Measurements from ENCODE around the gene PARS2. TPM values are rescaled to one million over a fixed set of nuclear protein-coding genes. Genes with fewer than 3 reads are reported as not detected.

PARS2 gene
- total RNA-seq, 1 donor from 2014 or later = 11.5 TPM

- no peaks in the 10 kb centered on the region for H3K36me3 ChIP-seq (ENCODE audit: control insufficient read depth, insufficient read depth, low read length)
- H3K27me3 ChIP-seq (ENCODE audit: control insufficient read depth, insufficient read depth, low read length) = peaks cover 12% of the 10 kb centered on the region
- TF ChIP-seq CTCF (IDR thresholded peaks at IDR 0.05; ENCODE audit: insufficient read depth, low read length, poor library complexity, severe bottlenecking) = no peak
- no peak for DNase-seq (ENCODE audit: low read depth)
- H3K4me3 ChIP-seq (ENCODE audit: low read depth, low read length) = no peak overlapping the region
These were observed 31.6 kb upstream of the PARS2 start for GRCh38 chr1:54795841-54796468.

GRCh38 chr1:54795356-54795665 lies 31.0 kb upstream of the PARS2 start:
- TF ChIP-seq CTCF (IDR thresholded peaks at IDR 0.05; ENCODE audit: insufficient read depth, low read length, poor library complexity, severe bottlenecking) = no peak
- Histone ChIP-seq H3K36me3 (ENCODE audit: control insufficient read depth, insufficient read depth, low read length) (no peaks in the 10 kb centered on the region), H3K4me3 (ENCODE audit: low read depth, low read length) (no peak overlapping the region), H3K27me3 (ENCODE audit: control insufficient read depth, insufficient read depth, low read length) (peaks cover 5% of the 10 kb centered on the region)
- DNase-seq (ENCODE audit: low read depth) = no peak

- Histone ChIP-seq H3K36me3 (ENCODE audit: control insufficient read depth, insufficient read depth, low read length) (no peaks in the 10 kb centered on the region), H3K4me3 (ENCODE audit: low read depth, low read length) (no peak overlapping the region), H3K27me3 (ENCODE audit: control insufficient read depth, insufficient read depth, low read length) (peaks cover 6% of the 10 kb centered on the region)
- no peak for TF ChIP-seq CTCF (IDR thresholded peaks at IDR 0.05; ENCODE audit: insufficient read depth, low read length, poor library complexity, severe bottlenecking)
- no peak for DNase-seq (ENCODE audit: low read depth)
These were observed 30.4 kb upstream of the PARS2 start for GRCh38 chr1:54794451-54795355.

GRCh38 chr1:54792686-54793282 lies 28.5 kb upstream of the PARS2 start:
- no peak for TF ChIP-seq CTCF (IDR thresholded peaks at IDR 0.05; ENCODE audit: insufficient read depth, low read length, poor library complexity, severe bottlenecking)
- Histone ChIP-seq H3K4me3 (ENCODE audit: low read depth, low read length) (no peak overlapping the region), H3K27me3 (ENCODE audit: control insufficient read depth, insufficient read depth, low read length) (peaks cover 10% of the 10 kb centered on the region), H3K36me3 (ENCODE audit: control insufficient read depth, insufficient read depth, low read length) (no peaks in the 10 kb centered on the region)
- no peak for DNase-seq (ENCODE audit: low read depth)

- no peak for DNase-seq (ENCODE audit: low read depth)
- H3K4me3 ChIP-seq (ENCODE audit: low read depth, low read length) = no peak overlapping the region
- H3K27me3 ChIP-seq (ENCODE audit: control insufficient read depth, insufficient read depth, low read length) = peaks cover 15% of the 10 kb centered on the region
- H3K36me3 ChIP-seq (ENCODE audit: control insufficient read depth, insufficient read depth, low read length) = no peaks in the 10 kb centered on the region
- peak; percentile 71 for TF ChIP-seq CTCF (IDR thresholded peaks at IDR 0.05; ENCODE audit: insufficient read depth, low read length, poor library complexity, severe bottlenecking)
These were observed 27.7 kb upstream of the PARS2 start for GRCh38 chr1:54791880-54792522.
